ENCODE data around the gene FGG. TPM values are rescaled to one million over a fixed set of nuclear protein-coding genes. Genes with fewer than 3 reads are reported as not detected.

FGG gene
- total and polyA plus RNA-seq, 2 of the 13 experiments (the other 11 are each of a cell fraction or from before 2014, with no cell fraction given): 1,037 to 2,423 TPM

- peak; percentile 98 for TF ChIP-seq AHDC1 (CRISPR knock-in tag; IDR thresholded peaks at IDR 0.05; ENCODE audit: borderline replicate concordance)
- TF ChIP-seq ZBTB7B (CRISPR knock-in tag; IDR thresholded peaks at IDR 0.05): peak; percentile 51; the same call in 1 of the 2 replicates
- TF ChIP-seq ZNF224 (CRISPR knock-in tag; IDR thresholded peaks at IDR 0.05): no peak
- no peak for TF ChIP-seq SRSF9 (IDR thresholded peaks at IDR 0.05; ENCODE audit: borderline replicate concordance, insufficient read depth, low read depth, low read length, poor library complexity, severe bottlenecking)
- no peak for TF ChIP-seq ZBTB34 (CRISPR knock-in tag; IDR thresholded peaks at IDR 0.05)
- no peak for TF ChIP-seq U2AF2 (IDR thresholded peaks at IDR 0.05; ENCODE audit: low read depth, low read length)
- TF ChIP-seq ZNF790 (CRISPR knock-in tag; IDR thresholded peaks at IDR 0.05; ENCODE audit: borderline replicate concordance): no peak
- no peak for TF ChIP-seq ZHX2 (IDR thresholded peaks at IDR 0.05; ENCODE audit: low read depth)
- TF ChIP-seq ZHX2 (CRISPR knock-in tag; IDR thresholded peaks at IDR 0.05; ENCODE audit: borderline replicate concordance): peak; percentile 89; the same call in 1 of the 2 replicates
- peak; percentile 54; the same call in 1 of the 2 replicates for TF ChIP-seq TP53 (CRISPR knock-in tag; conservative IDR thresholded peaks at IDR 0.05)
- no peak; the same call in 1 of the 2 replicates for TF ChIP-seq ZNF333 (CRISPR knock-in tag; IDR thresholded peaks at IDR 0.05; ENCODE audit: borderline replicate concordance)
- TF ChIP-seq TERF1 (CRISPR knock-in tag; IDR thresholded peaks at IDR 0.05): no peak
- TF ChIP-seq MIER2 (CRISPR knock-in tag; IDR thresholded peaks at IDR 0.05): peak; percentile 82; the same call in 1 of the 2 replicates
- TF ChIP-seq HMGA1 (CRISPR knock-in tag; conservative IDR thresholded peaks at IDR 0.05): no peak
These were observed 22.0 kb downstream of the FGG start, which contains the start of gene FGA (continued) for GRCh38 chr4:154590329-154591006.

Measured in HepG2 (cell line).